A549 (cell line): ENCODE data around the gene CD37.

ENCODE experiments used
- CHD2 ChIP-seq: fragments of 150-350 bp; IDR thresholded peaks from 2 replicates; pipeline ENCODE4 v1.6.1; 2014; ENCODE audit warnings: low read length; ENCODE audit not compliant: partially characterized antibody
- CHD4 ChIP-seq: fragments of 200-600 bp; sonication (generic); IDR thresholded peaks from 2 replicates; pipeline ENCODE4 v1.6.1; 2016; ENCODE audit warnings: antibody characterized with exemption, mild to moderate bottlenecking, borderline replicate concordance
- CTCF ChIP-seq: fragments of >200 bp; sonication (Bioruptor Twin); formaldehyde crosslinking; IDR thresholded peaks from 3 replicates; pipeline ENCODE4 v1.5.1; 2016
- ELK1 ChIP-seq: fragments of 150-350 bp; IDR thresholded peaks from 2 replicates; pipeline ENCODE4 v1.6.1; 2014; ENCODE audit warnings: low read depth, mild to moderate bottlenecking, low read length
- NR3C1 ChIP-seq: fragments of >200 bp; sonication (Bioruptor Twin); formaldehyde crosslinking; IDR thresholded peaks from 3 replicates; pipeline ENCODE4 v1.6.1; 2017
- PBX3 ChIP-seq: IDR thresholded peaks from 2 replicates; pipeline ENCODE4 v1.6.1; 2012
- POLR2A ChIP-seq: IDR thresholded peaks from 2 replicates; pipeline ENCODE4 v1.6.1; 2012; ENCODE audit warnings: mild to moderate bottlenecking, low read length
- SMC3 ChIP-seq: fragments of >200 bp; sonication (Bioruptor Twin); formaldehyde crosslinking; IDR thresholded peaks from 3 replicates; pipeline ENCODE4 v1.6.1; 2018; ENCODE audit warnings: inconsistent platforms
- TP53 ChIP-seq: fragments of 250-450 bp; sonication (Bioruptor Pico); IDR thresholded peaks from 2 replicates; pipeline ENCODE4 v1.5.0; 2021; ENCODE audit warnings: mild to moderate bottlenecking, moderate library complexity

- TF ChIP-seq TP53 (CRISPR knock-in tag) (no peak), POLR2A (no peak), ELK1 (no peak), CTCF (no peak), PBX3 (no peak), NR3C1 (no peak), CHD2 (no peak), SMC3 (no peak), CHD4 (no peak)
Measured at GRCh38 chr19:49331616-49332055, 3.6 kb upstream of the CD37 start.
